Mesenchymal stem cell (in vitro differentiated cells and primary cell): ENCODE results near the gene RUFY4.
"Not testable (repeated sequence)": the region's sequence is repeated elsewhere in the genome, so short reads cannot be mapped to it uniquely, and the experiment has no call there.

ENCODE experiments used
- DNase-seq: peaks from one replicate; pipeline ENCODE4 v3.0.0-alpha.2; 2013
- H2AFZ ChIP-seq: one replicate; pipeline ENCODE4 v1.6.1; 2013; ENCODE audit warnings: low read depth, mild to moderate bottlenecking, control low read depth, inconsistent platforms, low read length, moderate library complexity
- H2AK5ac ChIP-seq: 2 replicates; pipeline ENCODE4 v1.6.1; 2013; ENCODE audit warnings: low read length, moderate library complexity, mild to moderate bottlenecking, inconsistent platforms; ENCODE audit not compliant: severe bottlenecking
- H2BK120ac ChIP-seq: one replicate; pipeline ENCODE4 v1.6.1; 2013; ENCODE audit warnings: low read depth, mild to moderate bottlenecking, inconsistent platforms, low read length, moderate library complexity
- H2BK12ac ChIP-seq, 2 experiments: one replicate each; pipeline ENCODE4 v1.6.1; 2013; ENCODE audit warnings: inconsistent platforms in 2 of 2, low read length in 2 of 2, mild to moderate bottlenecking in 2 of 2, moderate library complexity in 2 of 2, control low read depth in 1 of 2
- H2BK15ac ChIP-seq: one replicate; pipeline ENCODE4 v1.6.1; 2013; ENCODE audit warnings: mild to moderate bottlenecking, low read depth, inconsistent platforms; ENCODE audit not compliant: poor library complexity, severe bottlenecking
- H2BK5ac ChIP-seq: 2 replicates; pipeline ENCODE4 v1.6.1; 2013; ENCODE audit warnings: low read depth, mild to moderate bottlenecking, low read length, control low read depth, inconsistent platforms; ENCODE audit not compliant: poor library complexity, severe bottlenecking
- H3K14ac ChIP-seq, 2 experiments: one replicate each; pipeline ENCODE4 v1.6.1; 2013; ENCODE audit warnings: inconsistent platforms in 2 of 2, low read length in 2 of 2, control low read depth in 1 of 2, mild to moderate bottlenecking in 1 of 2, moderate library complexity in 1 of 2
- H3K18ac ChIP-seq, 2 experiments: one replicate each; pipeline ENCODE4 v1.6.1; 2013; ENCODE audit warnings: inconsistent platforms in 2 of 2, low read length in 2 of 2, control low read depth in 1 of 2, low read depth in 1 of 2, mild to moderate bottlenecking in 1 of 2
- H3K23ac ChIP-seq, 2 experiments: one replicate each; pipeline ENCODE4 v1.6.1; 2013; ENCODE audit warnings: inconsistent platforms in 2 of 2, low read length in 2 of 2, mild to moderate bottlenecking in 2 of 2, moderate library complexity in 2 of 2, control low read depth in 1 of 2
- H3K27ac ChIP-seq: 2 replicates; pipeline ENCODE4 v1.5.1; 2013; ENCODE audit warnings: mild to moderate bottlenecking, moderate library complexity, low read length, control low read depth, inconsistent platforms; ENCODE audit not compliant: poor library complexity, severe bottlenecking
- H3K27me3 ChIP-seq, 2 experiments: 2 replicates each; pipeline versions ENCODE4 v1.6.1 to v1.7.0; 2013; ENCODE audit warnings: low read length in 2 of 2, mild to moderate bottlenecking in 2 of 2, moderate library complexity in 2 of 2, control low read depth in 1 of 2, inconsistent platforms in 1 of 2; ENCODE audit not compliant: control insufficient read depth in 1 of 2, insufficient read depth in 1 of 2
- H3K36me3 ChIP-seq, 2 experiments: 2 replicates each; pipeline versions ENCODE4 v1.6.1 to v1.7.0; 2013; ENCODE audit warnings: low read length in 2 of 2, control low read depth in 1 of 2, inconsistent platforms in 1 of 2, low read depth in 1 of 2, mild to moderate bottlenecking in 1 of 2; ENCODE audit not compliant: insufficient read depth in 2 of 2, control insufficient read depth in 1 of 2
- H3K4ac ChIP-seq, 2 experiments: one replicate each; pipeline ENCODE4 v1.6.1; 2013; ENCODE audit warnings: inconsistent platforms in 2 of 2, low read length in 2 of 2, mild to moderate bottlenecking in 2 of 2, moderate library complexity in 2 of 2, control low read depth in 1 of 2, low read depth in 1 of 2
- H3K4me1 ChIP-seq: 2 replicates; pipeline ENCODE4 v1.6.1; 2013; ENCODE audit warnings: low read depth, low read length, control low read depth; ENCODE audit not compliant: control insufficient read depth, insufficient read depth
- H3K4me2 ChIP-seq: 2 replicates; pipeline ENCODE4 v1.6.1; 2013; ENCODE audit warnings: low read length, mild to moderate bottlenecking, inconsistent platforms; ENCODE audit not compliant: poor library complexity, severe bottlenecking
- H3K4me3 ChIP-seq, 2 experiments: 2 replicates each; pipeline versions ENCODE4 v1.5.1 to v1.7.0; 2013; ENCODE audit warnings: low read length in 2 of 2, mild to moderate bottlenecking in 2 of 2, control low read depth in 1 of 2, low read depth in 1 of 2; ENCODE audit not compliant: insufficient read depth in 1 of 2
- H3K79me1 ChIP-seq: replicated peaks from 2 replicates; pipeline ENCODE4 v1.6.1; 2013; ENCODE audit warnings: mild to moderate bottlenecking, control low read depth, low read length, inconsistent platforms; ENCODE audit not compliant: poor library complexity, severe bottlenecking
- H3K9ac ChIP-seq: 2 replicates; pipeline ENCODE4 v1.7.0; 2013; ENCODE audit warnings: mild to moderate bottlenecking, low read length, moderate library complexity
- H3K9me3 ChIP-seq: 2 replicates; pipeline ENCODE4 v1.7.0; 2013; ENCODE audit warnings: mild to moderate bottlenecking, low read length; ENCODE audit not compliant: control insufficient read depth
- H4K8ac ChIP-seq: one replicate; pipeline ENCODE4 v1.6.1; 2013; ENCODE audit warnings: inconsistent platforms, mild to moderate bottlenecking, low read length, moderate library complexity
- H4K91ac ChIP-seq: one replicate; pipeline ENCODE4 v1.6.1; 2013; ENCODE audit warnings: mild to moderate bottlenecking, low read length, inconsistent platforms
- WGBS: methylation state at CpG from one replicate; pipeline ENCODE4 v1.1.7; 2013; ENCODE audit warnings: mixed read lengths; 5-methylcytosine and 5-hydroxymethylcytosine counted together

RUFY4 gene

DNA sequence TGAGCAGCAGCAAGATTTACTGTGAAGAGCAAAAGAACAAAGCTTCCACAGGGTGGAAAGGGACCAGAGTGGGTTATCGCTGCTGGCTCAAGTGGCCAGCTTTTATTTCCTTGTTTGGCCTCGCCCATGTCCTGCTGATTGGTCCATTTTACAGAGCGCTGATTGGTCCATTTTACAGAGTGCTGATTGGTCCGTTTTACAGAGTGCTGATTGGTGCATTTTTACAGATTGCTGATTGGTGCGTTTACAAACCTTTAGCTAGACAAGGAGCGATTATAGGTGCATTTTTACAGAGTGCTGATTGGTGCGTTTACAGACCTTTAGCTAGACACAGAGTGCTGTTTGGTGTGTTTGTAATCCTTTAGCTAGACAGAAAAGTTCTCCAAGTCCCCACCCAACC, 39.8 kb downstream of the RUFY4 start:
- H2BK15ac ChIP-seq, H3K4me3 ChIP-seq, H3K36me3 ChIP-seq, H4K8ac ChIP-seq, H3K79me1 ChIP-seq, H4K91ac ChIP-seq, H3K4me1 ChIP-seq, H3K23ac ChIP-seq, H2BK120ac ChIP-seq, H3K27me3 ChIP-seq, H2BK12ac ChIP-seq, DNase-seq, H3K14ac ChIP-seq, H2AK5ac ChIP-seq, H3K9ac ChIP-seq, H3K27ac ChIP-seq, H3K18ac ChIP-seq, H3K4me2 ChIP-seq, H3K4ac ChIP-seq, H2BK5ac ChIP-seq, H2AFZ ChIP-seq: not testable (repeated sequence)
- H3K9me3 ChIP-seq = peaks cover 21% of the 10 kb centered on the region
- 76% methylated on average over 6 of the region's 7 CpGs for WGBS

DNA sequence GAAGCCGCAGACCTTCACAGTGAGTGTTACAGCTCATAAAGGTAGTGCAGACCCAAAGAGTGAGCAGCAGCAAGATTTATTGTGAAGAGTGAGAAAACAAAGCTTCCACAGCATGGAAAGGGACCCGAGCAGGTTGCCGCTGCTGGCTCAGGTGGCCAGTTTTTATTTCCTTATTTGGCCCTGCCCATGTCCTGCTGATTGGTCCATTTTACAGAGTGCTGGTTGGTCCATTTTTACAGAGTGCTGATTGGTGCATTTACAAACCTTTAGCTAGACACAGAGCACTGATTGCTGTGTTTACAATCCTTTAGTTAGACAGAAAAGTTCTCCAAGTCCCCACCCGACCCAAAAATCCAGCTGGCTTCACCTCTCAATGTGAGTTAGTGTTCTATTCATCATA, 52.7 kb downstream of the RUFY4 start:
- not testable (repeated sequence) for H2BK5ac ChIP-seq, H3K18ac ChIP-seq, H2BK120ac ChIP-seq, H2BK12ac ChIP-seq, H3K9ac ChIP-seq, H3K36me3 ChIP-seq, H3K23ac ChIP-seq, H3K4ac ChIP-seq, H3K79me1 ChIP-seq, H3K4me3 ChIP-seq, H3K4me2 ChIP-seq, H4K91ac ChIP-seq, H4K8ac ChIP-seq, H2BK15ac ChIP-seq, H2AFZ ChIP-seq, H2AK5ac ChIP-seq, H3K14ac ChIP-seq, H3K27ac ChIP-seq, H3K4me1 ChIP-seq, DNase-seq
- Histone ChIP-seq H3K9me3 (peaks cover 21% of the 10 kb centered on the region), H3K27me3 (peaks cover 23 to 29% of the 10 kb centered on the region in 2 experiments)
- 93% methylated on average over 3 of the region's 4 CpGs for WGBS

DNA sequence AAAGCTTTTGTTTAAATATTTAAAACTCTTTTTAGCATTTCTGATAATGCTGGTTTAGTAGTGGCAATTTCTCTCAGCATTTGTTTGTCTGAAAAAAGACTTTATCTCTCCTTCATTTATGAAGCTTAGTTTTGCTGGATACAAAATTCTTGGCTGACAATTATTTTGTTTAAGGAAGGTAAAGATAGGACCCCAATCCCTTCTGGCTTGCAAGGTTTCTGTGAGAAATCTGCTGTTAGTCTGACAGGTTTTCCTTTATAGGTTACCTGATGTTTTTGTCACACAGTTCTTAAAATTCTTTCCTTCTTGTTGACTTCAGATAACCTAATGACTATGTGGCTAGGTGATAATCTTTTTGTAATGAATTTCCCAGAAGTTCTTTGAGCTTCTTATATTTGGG, 53.2 kb downstream of the RUFY4 start:
- not testable (repeated sequence) for H2BK15ac ChIP-seq, H2AK5ac ChIP-seq, H4K8ac ChIP-seq, H3K9ac ChIP-seq, H3K4me2 ChIP-seq, H3K18ac ChIP-seq, H3K36me3 ChIP-seq, H3K4me3 ChIP-seq, H4K91ac ChIP-seq, H2BK12ac ChIP-seq, H3K27ac ChIP-seq, H2BK5ac ChIP-seq, H3K4me1 ChIP-seq, H3K14ac ChIP-seq, H2BK120ac ChIP-seq, H2AFZ ChIP-seq, H3K79me1 ChIP-seq, H3K23ac ChIP-seq, DNase-seq, H3K4ac ChIP-seq
- peaks cover 25 to 30% of the 10 kb centered on the region in 2 experiments for H3K27me3 ChIP-seq
- H3K9me3 ChIP-seq = peaks cover 17% of the 10 kb centered on the region

DNA sequence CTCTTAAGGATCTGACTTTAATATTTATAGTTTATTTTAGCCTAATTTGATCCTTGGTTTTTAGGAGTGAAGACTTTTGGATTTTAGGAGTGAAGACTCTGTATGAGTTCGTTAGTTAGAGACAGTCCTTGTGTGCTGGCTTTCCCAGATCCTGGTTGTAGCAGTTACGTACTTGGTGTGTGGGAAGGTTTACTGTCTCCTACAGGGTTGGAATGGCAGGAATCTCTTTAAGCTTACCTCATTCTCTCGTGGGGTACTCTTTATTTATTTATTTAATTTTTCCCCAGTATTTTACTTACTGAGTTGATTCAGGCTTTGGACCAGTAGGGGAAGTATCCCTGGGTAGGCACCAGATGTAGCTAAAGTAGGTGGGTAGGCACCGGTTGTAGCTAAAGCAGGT, 54.9 kb downstream of the RUFY4 start:
- Histone ChIP-seq H3K14ac (no peak overlapping the region), H3K9ac (no peak overlapping the region), H3K4me2 (no peak overlapping the region), H2BK120ac (no peak overlapping the region), H3K4me3 (no peak overlapping the region), H2BK5ac (no peak overlapping the region), H4K91ac (no peak overlapping the region), H2BK15ac (no peak overlapping the region), H4K8ac (no peak overlapping the region), H3K36me3 (no peaks in the 10 kb centered on the region), H3K4ac (no peak overlapping the region), H3K27ac (no peak overlapping the region), H3K27me3 (peaks cover 42 to 47% of the 10 kb centered on the region in 2 experiments), H3K4me1 (no peaks in the 10 kb centered on the region), H2AK5ac (no peak overlapping the region), H3K23ac (no peak overlapping the region), H2AFZ (no peak overlapping the region), H3K79me1 (no peaks in the 10 kb centered on the region), H3K18ac (no peak overlapping the region), H3K9me3 (peaks cover 17% of the 10 kb centered on the region), H2BK12ac (no peak overlapping the region)
- WGBS = 88% methylated on average over 3 of the region's 4 CpGs
- no peak for DNase-seq
